NOMO-1 treated with dmso at 0.1 percent for 144 hours (cell line): ENCODE data around the gene OR4K14.
"Not testable (repeated sequence)": the region's sequence is repeated elsewhere in the genome, so short reads cannot be mapped to it uniquely, and the experiment has no call there.

Source experiments
- DNase-seq: peaks from one replicate; lab custom pipeline; 2025; ENCODE audit not compliant: unreplicated experiment; lab: John Stamatoyannopoulos, UW

Gene OR4K14

DNA sequence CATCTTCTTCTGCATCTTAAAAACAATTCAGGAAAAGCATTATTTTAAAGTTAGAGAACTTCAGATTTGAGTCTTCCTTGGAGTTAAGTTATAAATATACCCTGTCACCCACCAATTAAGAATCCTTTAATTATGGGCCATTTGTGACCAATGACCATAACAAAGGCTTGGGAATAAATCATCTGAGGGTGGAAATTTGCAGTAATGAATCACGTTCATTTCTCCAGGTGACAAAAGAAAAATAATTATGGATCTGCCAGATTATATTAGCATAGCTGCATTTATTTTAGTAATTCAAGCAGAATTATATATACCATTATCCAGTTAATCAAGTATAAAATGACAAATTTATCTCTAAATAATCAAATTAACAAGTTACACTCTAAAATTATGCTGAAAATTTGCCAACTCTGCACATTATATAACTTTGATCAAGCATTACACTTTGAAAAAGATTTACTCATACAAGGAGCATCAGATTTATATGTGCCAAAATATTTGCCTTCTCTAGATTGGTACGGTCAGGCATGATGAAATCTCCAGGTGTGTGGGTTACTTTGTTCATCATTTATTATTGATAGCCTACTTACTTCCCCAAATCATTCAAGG lies at the start of gene OR4K14:
Gene OR4K14, minus strand, starts transcription at position 51 of the 609 bp plus-strand sequence. CDS start 4,114 bp downstream, outside the sequence.
- DNase-seq = no peak

DNA sequence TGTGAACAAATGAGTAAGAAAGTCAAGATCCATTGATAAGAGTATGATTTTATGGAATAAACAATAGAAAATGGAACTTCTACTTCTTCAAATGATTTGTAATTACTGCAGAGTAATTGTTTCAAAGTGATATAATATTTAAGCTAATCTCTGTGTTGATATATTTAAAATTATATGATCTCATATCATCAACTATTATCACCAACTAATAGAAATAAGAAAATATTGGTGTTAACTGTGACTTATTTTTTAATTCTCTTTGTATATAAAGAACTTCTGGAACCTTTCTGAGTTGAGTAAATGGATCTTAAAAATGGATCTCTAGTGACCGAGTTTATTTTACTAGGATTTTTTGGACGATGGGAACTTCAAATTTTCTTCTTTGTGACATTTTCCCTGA lies 40.6 kb upstream of the OR4K14 start, which contains the start of gene OR4L1:
Gene OR4L1, plus strand, starts transcription at position 301 of the 400 bp plus-strand sequence. Its CDS starts 0 bp downstream, at position 301.
- DNase-seq = no peak

- DNase-seq = no peak
Measured at GRCh38 chr14:20048202-20048601, 29.1 kb upstream of the OR4K14 start.

DNA sequence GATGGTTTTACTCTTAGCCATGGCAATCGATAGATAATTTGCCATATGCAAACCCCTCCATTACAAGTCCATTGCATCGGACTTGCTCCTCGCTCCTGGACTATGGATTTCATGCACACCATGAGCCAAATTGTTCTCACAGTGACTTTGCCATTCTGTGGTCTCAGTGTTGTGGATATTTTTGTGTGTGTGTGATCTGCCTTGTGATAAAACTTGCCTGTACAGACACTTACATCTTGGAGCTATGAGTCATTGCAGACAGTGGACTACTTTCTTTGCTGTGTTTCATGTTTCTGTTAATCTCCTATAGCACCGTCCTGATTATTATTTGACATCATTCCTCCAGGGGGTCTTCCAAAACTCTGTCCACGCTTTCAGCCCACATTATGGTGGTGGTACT lies 25.1 kb upstream of the OR4K14 start:
- DNase-seq = no peak

GRCh38 chr14:20035938-20036337 lies 16.8 kb upstream of the OR4K14 start, which contains the start of gene OR4K13:
Gene OR4K13, minus strand, starts transcription at chr14:20036038. Its CDS starts 1,280 bp downstream, at chr14:20034758.
- no peak for DNase-seq

- DNase-seq = no peak
Measured at GRCh38 chr14:20035449-20035848, 16.3 kb upstream of the OR4K14 start.

GRCh38 chr14:20031058-20031457 lies 12.0 kb upstream of the OR4K14 start:
- DNase-seq = no peak

GRCh38 chr14:20008156-20008555 lies 11.0 kb downstream of the OR4K14 start:
- no peak for DNase-seq

DNA sequence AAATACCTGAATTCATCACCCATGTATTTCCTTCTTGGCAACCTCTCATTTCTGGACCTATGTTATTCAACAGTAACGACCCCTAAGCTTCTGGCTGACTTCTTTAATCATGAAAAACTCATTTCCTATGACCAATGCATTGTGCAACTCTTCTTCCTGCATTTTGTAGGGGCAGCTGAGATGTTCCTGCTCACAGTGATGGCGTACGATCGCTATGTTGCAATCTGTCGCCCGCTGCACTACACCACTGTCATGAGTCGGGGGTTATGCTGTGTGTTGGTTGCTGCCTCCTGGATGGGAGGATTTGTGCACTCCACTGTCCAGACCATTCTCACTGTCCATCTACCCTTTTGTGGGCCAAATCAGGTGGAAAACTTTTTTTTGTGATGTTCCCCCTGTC lies 16.8 kb downstream of the OR4K14 start:
- peak; percentile 78 for DNase-seq

DNA sequence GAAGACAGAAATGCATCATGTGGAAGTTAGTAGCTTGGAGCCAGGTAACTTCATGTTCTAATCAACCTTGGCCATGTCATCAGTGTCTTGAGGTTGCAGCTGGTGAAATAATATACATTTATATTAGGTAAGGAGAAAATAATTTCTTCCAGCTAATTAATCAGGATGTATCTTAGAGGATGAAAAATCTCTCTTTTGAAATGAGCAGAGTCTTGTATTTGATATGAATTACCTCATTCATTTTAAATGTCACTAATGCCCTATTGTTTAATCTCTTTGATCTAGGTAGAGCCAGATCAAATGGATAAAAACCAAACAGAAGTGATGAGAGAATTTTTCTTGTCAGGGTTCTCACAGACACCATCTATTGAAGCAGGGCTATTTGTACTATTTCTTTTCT lies 17.2 kb downstream of the OR4K14 start, which contains the start of gene OR4Q2:
Gene OR4Q2, plus strand, starts transcription at position 301 of the 400 bp plus-strand sequence.
- DNase-seq = no peak

GRCh38 chr14:19993438-19993837 lies 25.7 kb downstream of the OR4K14 start:
- no peak for DNase-seq

GRCh38 chr14:19975291-19975690 lies 43.8 kb downstream of the OR4K14 start, which contains the start of gene OR4K15:
Gene OR4K15, plus strand, starts transcription at chr14:19975591. Its CDS starts 0 bp downstream, at chr14:19975591.
- DNase-seq = no peak

GRCh38 chr14:19974844-19975243 lies 44.3 kb downstream of the OR4K14 start:
- no peak for DNase-seq

GRCh38 chr14:19969735-19970134 lies 49.4 kb downstream of the OR4K14 start:
- DNase-seq = not testable (repeated sequence)
